Uterine smooth muscle cell (primary cell): ENCODE data around the gene RABL2B. TPM values are rescaled to one million over a fixed set of nuclear protein-coding genes. Genes with fewer than 3 reads are reported as not detected.

Experiments used
- total RNA-seq: library from RNA; depleted of rRNA; stranded (reverse); fragments of >200 nt; gene quantifications from 2 replicates; pipeline ENCODE4 v1.2.3, GENCODE V29; 2014

RABL2B gene
- total RNA-seq = 7.6 and 8.7 TPM in 2 replicates

DNA sequence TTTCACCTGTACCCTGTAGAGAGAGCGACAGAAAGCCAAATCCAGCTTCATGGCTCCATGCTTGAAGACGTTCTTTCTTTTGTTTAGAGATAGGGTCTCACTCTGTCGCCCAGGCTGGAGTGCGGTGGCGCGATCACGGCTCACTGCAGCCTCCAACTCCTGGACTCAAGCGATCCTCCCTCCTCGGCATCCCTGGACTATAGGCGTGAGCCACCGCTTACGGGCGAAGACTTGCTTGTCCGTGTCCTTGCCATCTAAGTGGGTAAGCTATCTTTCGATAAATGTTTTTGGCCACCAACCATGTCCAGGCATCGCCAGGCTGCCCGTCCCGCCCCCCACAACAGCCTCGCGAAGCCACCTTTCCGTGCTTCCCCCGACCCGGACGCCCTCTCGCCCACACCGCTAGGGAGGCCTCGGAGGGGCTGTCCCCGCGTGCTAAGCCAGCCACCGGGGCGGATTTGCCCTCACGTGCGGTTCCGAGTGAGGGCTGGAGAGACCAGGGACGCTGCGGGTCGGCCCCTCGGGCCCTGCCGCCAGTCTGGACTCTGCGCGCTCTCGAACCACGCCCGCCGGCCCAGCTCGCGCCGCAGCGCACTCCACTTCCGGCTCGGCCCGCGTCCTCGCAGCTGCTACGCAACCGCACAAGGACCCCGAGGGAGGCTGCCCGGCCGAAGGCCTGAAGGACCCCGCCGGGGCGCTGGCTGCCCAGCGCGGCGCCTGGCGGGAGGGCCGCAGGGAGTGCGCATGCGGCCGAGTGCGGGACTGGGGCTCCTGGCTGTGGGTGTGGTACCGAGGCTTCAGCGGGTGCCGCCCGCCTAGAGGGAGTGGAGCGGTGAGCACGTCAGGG is at the start of gene RABL2B:
Gene RABL2B, minus strand, starts transcription at position 604 of the 847 bp plus-strand sequence. CDS start 1,342 bp downstream, outside the sequence.

DNA sequence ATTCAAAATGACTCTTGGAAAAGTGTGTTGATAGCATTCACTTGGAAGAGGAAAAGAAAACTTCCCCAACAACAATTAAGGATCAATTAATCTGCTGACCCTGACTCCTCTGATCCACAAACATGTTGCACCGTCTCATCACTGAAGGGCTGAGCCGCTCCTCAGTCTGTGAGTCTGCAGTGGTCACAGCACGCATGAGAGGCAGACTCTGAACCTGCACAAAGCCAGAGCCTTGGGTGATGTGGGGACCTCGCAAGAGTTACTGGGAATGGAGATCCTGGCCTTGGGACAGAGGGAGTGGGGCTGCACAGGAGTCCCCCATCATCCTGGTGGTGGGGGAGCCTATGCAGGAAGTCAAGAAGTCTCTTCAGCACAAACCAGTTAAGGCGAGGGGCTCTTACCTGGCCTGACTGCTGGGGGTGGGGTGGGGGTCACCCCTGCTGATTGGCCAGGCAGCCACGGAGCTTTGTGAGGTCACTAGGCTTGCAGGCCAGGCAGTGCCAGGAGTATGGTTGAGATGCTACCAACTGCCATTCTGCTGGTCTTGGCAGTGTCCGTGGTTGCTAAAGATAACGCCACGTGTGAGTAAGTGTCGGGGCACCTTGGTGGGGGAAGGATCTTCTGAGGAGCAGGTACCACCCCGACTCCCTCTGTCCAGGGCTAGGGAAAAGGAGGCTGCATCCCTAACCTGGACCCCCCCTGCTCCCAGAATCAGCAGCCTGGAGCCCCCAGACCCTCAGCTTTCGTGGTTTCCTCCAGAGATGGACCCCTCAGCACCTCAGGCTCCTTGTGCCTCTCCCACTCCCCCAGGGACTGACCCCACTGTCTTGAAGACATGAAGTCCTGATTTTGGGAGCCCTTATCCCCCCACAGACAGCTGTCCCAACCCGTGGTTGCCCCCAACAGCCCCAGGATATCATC is 45.4 kb downstream of the RABL2B start, which contains the start of gene ACR:
Gene ACR, plus strand, starts transcription at position 477 of the 921 bp plus-strand sequence. Its CDS starts 32 bp downstream, at position 509.

Other genes starting within 250 kb of the RABL2B start
- gene KLHDC7B, start 237.7 kb downstream of the RABL2B start, total RNA-seq = 0.11 and 0.62 TPM in 2 replicates
- not detected in 2 replicates for gene SYCE3, start 220.7 kb downstream of the RABL2B start, total RNA-seq
- gene CPT1B, start 205.2 kb downstream of the RABL2B start, total RNA-seq = 0.44 and 1.7 TPM in 2 replicates
- 19.5 and 27.2 TPM in 2 replicates for gene CHKB, start 200.8 kb downstream of the RABL2B start, total RNA-seq
- gene MAPK8IP2, start 182.8 kb downstream of the RABL2B start, total RNA-seq = 0.33 and 0.37 TPM in 2 replicates
- 5.9 and 15.5 TPM in 2 replicates for gene ARSA, start 155.5 kb downstream of the RABL2B start, total RNA-seq
- gene SHANK3, start 110.8 kb downstream of the RABL2B start, total RNA-seq = 0.22 and 0.50 TPM in 2 replicates
- gene ACR, start 45.4 kb downstream of the RABL2B start, total RNA-seq = not detected in 2 replicates